Endothelial cell of umbilical vein (primary cell): ENCODE results near the gene VPS37D.

Source experiments
- CTCF ChIP-seq, 2 donors: IDR thresholded peaks; 1 replicate in 1 of 2; 2 replicates in 1 of 2; pipeline ENCODE4 v1.5.1; 2011; ENCODE audit warnings: low read length in 2 of 2, mild to moderate bottlenecking in 2 of 2, moderate library complexity in 2 of 2, control low read depth in 1 of 2, inconsistent platforms in 1 of 2, low read depth in 1 of 2; ENCODE audit not compliant: insufficient read depth in 1 of 2; ENCODE audit errors: extremely low read depth in 1 of 2
- EZH2 ChIP-seq: IDR thresholded peaks from 2 replicates; pipeline ENCODE4 v1.6.1; 2012; ENCODE audit warnings: borderline replicate concordance, low read depth, mild to moderate bottlenecking, moderate library complexity, low read length, inconsistent platforms; ENCODE audit not compliant: severe bottlenecking
- MYC ChIP-seq: IDR thresholded peaks from one replicate; pipeline ENCODE4 v1.6.1; 2011; ENCODE audit warnings: mild to moderate bottlenecking, low read depth, low read length

GRCh38 chr7:73650524-73650923 lies 17.1 kb upstream of the VPS37D start:
- TF ChIP-seq CTCF (IDR thresholded peaks at IDR 0.05; ENCODE audit: extremely low read depth in 1 of 2, insufficient read depth in 1 of 2, low read depth in 1 of 2, low read length in 2 of 2): no peak
- no peak for TF ChIP-seq MYC
- no peak for TF ChIP-seq EZH2
